B cell (primary cell): ENCODE measurements around the gene FIBCD1. TPM values are rescaled to one million over a fixed set of nuclear protein-coding genes. Genes with fewer than 3 reads are reported as not detected.

Experiments used
- ATAC-seq: fragments of 200-7000 bp; cut with Tn5 transposase; one replicate; pipeline ENCODE4 v1.10.0; 2021; ENCODE audit warnings: low read depth, mild to moderate bottlenecking, moderate number of reproducible peaks, moderate library complexity
- CTCF ChIA-PET: fragments of 350-600 bp; sonication (Branson Sonifier 250); formaldehyde crosslinking; loops from one replicate; lab custom pipeline; 2021; ENCODE audit warnings: antibody characterized with exemption, inconsistent platforms; lab: Charles Lee
- POLR2A ChIA-PET: fragments of 350-600 bp; sonication (Branson Sonifier 250); formaldehyde crosslinking; loops from one replicate; lab custom pipeline; 2021; ENCODE audit warnings: antibody characterized with exemption; lab: Charles Lee
- DNase-seq: peaks from one replicate; pipeline ENCODE4 v3.0.0; 2013
- H2AFZ ChIP-seq: 2 replicates; pipeline ENCODE4 v1.6.1; 2012; ENCODE audit warnings: mild to moderate bottlenecking, low read depth, low read length; ENCODE audit not compliant: insufficient read depth, poor library complexity, severe bottlenecking
- H3K27ac ChIP-seq, 2 donors: 1 replicate in 1 of 2; 2 replicates in 1 of 2; pipeline ENCODE4 v1.5.1; 2012 to 2013; ENCODE audit warnings: low read length in 2 of 2, mild to moderate bottlenecking in 2 of 2, moderate library complexity in 1 of 2
- H3K27me3 ChIP-seq, 4 experiments: fragments of 200-600 bp in 1 of 4; sonication (generic) in 1 of 4; replicated peaks in 1 of 4; 1 replicate in 2 of 4; 2 replicates in 2 of 4; pipeline versions ENCODE4 v1.6.1 to v1.7.0; 2013 to 2016; ENCODE audit warnings: low read length in 3 of 4, mild to moderate bottlenecking in 2 of 4, mixed read lengths in 1 of 4, moderate library complexity in 1 of 4; ENCODE audit not compliant: insufficient read depth in 4 of 4, control insufficient read depth in 3 of 4; ENCODE audit errors: control extremely low read depth in 1 of 4
- H3K36me3 ChIP-seq, 2 experiments: replicated peaks in 1 of 2; 1 replicate in 1 of 2; 2 replicates in 1 of 2; pipeline versions ENCODE4 v1.6.1 to v1.7.1; 2013; ENCODE audit warnings: low read length in 1 of 2; ENCODE audit not compliant: insufficient read depth in 2 of 2, control insufficient read depth in 1 of 2; ENCODE audit errors: control extremely low read depth in 1 of 2, extremely low read depth in 1 of 2
- H3K4me1 ChIP-seq, 2 donors: fragments of 200-600 bp in 1 of 2; sonication (generic) in 1 of 2; 1 replicate in 1 of 2; 2 replicates in 1 of 2; pipeline versions ENCODE4 v1.5.1 to v1.6.1; 2013 to 2017; ENCODE audit warnings: low read length in 2 of 2; ENCODE audit not compliant: control insufficient read depth in 2 of 2, insufficient read depth in 2 of 2
- H3K4me2 ChIP-seq: replicated peaks from 2 replicates; pipeline ENCODE3; 2012; ENCODE audit warnings: mild to moderate bottlenecking, low read depth, low read length; ENCODE audit not compliant: poor library complexity, severe bottlenecking
- H3K4me3 ChIP-seq, 5 experiments: fragments of 200-600 bp in 1 of 5; sonication (generic) in 1 of 5; 1 replicate in 3 of 5; 2 replicates in 2 of 5; pipeline versions ENCODE4 v1.5.1 to v1.7.0; 2011 to 2016; ENCODE audit warnings: low read length in 4 of 5, mild to moderate bottlenecking in 4 of 5, low read depth in 2 of 5, control low read depth in 1 of 5, moderate library complexity in 1 of 5; ENCODE audit not compliant: insufficient read depth in 1 of 5; ENCODE audit errors: control extremely low read depth in 1 of 5, extremely low read depth in 1 of 5
- H3K79me2 ChIP-seq: fragments of 200-600 bp; sonication (generic); one replicate; pipeline ENCODE4 v1.6.0; 2016; ENCODE audit warnings: low read length; ENCODE audit not compliant: control insufficient read depth, insufficient read depth
- H3K9ac ChIP-seq: fragments of 200-600 bp; sonication (generic); 2 replicates; pipeline ENCODE4 v1.6.1; 2017; ENCODE audit warnings: mild to moderate bottlenecking, low read length, moderate library complexity
- H3K9me3 ChIP-seq, 3 donors: one replicate each; pipeline versions ENCODE4 v1.6.1 to v1.7.1; 2013; ENCODE audit warnings: low read length in 2 of 3; ENCODE audit not compliant: control insufficient read depth in 2 of 3, insufficient read depth in 1 of 3; ENCODE audit errors: control extremely low read depth in 1 of 3
- H4K20me1 ChIP-seq: 2 replicates; pipeline ENCODE4 v1.6.0; 2012; ENCODE audit warnings: mild to moderate bottlenecking, low read length; ENCODE audit not compliant: insufficient read depth, control insufficient read depth, poor library complexity, severe bottlenecking
- H3K27ac Mint-ChIP-seq: one replicate; pipeline ENCODE4 v1.8.0; 2021; ENCODE audit warnings: mixed read lengths
- H3K27me3 Mint-ChIP-seq: one replicate; pipeline ENCODE4 v1.8.0; 2021; ENCODE audit warnings: mixed read lengths
- H3K4me1 Mint-ChIP-seq: one replicate; pipeline ENCODE4 v1.8.0; 2021; ENCODE audit warnings: mixed read lengths
- H3K4me3 Mint-ChIP-seq: one replicate; pipeline ENCODE4 v1.8.0; 2021; ENCODE audit warnings: mixed read lengths
- H3K9me3 Mint-ChIP-seq: one replicate; pipeline ENCODE4 v1.8.0; 2022; ENCODE audit warnings: mixed read lengths; ENCODE audit not compliant: insufficient read depth
- EZH2 ChIP-seq: IDR thresholded peaks from 2 replicates; pipeline ENCODE4 v1.6.1; 2012; ENCODE audit warnings: borderline replicate concordance, low read depth, mild to moderate bottlenecking, moderate library complexity, low read length; ENCODE audit not compliant: insufficient read depth, poor library complexity, severe bottlenecking
- WGBS: methylation state at CpG from one replicate; pipeline ENCODE4 v1.1.5; 2013; ENCODE audit warnings: missing lambda C conversion rate; ENCODE audit not compliant: insufficient coverage; 5-methylcytosine and 5-hydroxymethylcytosine counted together
- intact Hi-C: fragments of 100-400 bp; cut with micrococcal nuclease; formaldehyde crosslinking; loops from one replicate; pipeline ENCODE4 v1.10.0; 2022
- polyA plus RNA-seq: library from polyadenylated mRNA; depleted of rRNA; stranded (reverse); fragments of >200 nt; gene quantifications from 2 replicates; pipeline ENCODE4 v1.2.3, GENCODE V29; 2012
- total RNA-seq, 2 donors: library from RNA; stranded (reverse); fragments of 120-200 nt in 1 of 2; gene quantifications; 1 replicate in 1 of 2; 2 replicates in 1 of 2; pipeline versions ENCODE4 v1.2.3 to v1.2.4, GENCODE V29; 2013 to 2022
- TF ChIP-seq, protein P1 (sequence below): fragments of 200-600 bp; IDR thresholded peaks from one replicate; pipeline ENCODE4 v1.8.0; 2022; ENCODE audit warnings: antibody characterized with exemption, mild to moderate bottlenecking

FIBCD1 gene
- total and polyA plus RNA-seq, 2 donors (not counting 1 experiment from before 2014, with no cell fraction given): not detected

GRCh38 chr9:130904070-130905044, 34.7 kb downstream of the FIBCD1 start:
- POLR2A ChIA-PET: no interaction called here
- H3K9me3 Mint-ChIP-seq: no peaks in the 10 kb centered on the region
- no peaks in the 10 kb centered on the region for H3K4me1 ChIP-seq
- 91% methylated on average over 44 of the region's 48 CpGs for WGBS
- no peak overlapping the region for H3K4me3 ChIP-seq
- H3K27ac Mint-ChIP-seq: no peak overlapping the region
- H4K20me1 ChIP-seq: no peaks in the 10 kb centered on the region
- H3K27me3 Mint-ChIP-seq: peaks cover 5% of the 10 kb centered on the region
- no peaks in the 10 kb centered on the region for H3K4me1 Mint-ChIP-seq
- no peak for TF ChIP-seq EZH2
- TF ChIP-seq, protein P1, sequence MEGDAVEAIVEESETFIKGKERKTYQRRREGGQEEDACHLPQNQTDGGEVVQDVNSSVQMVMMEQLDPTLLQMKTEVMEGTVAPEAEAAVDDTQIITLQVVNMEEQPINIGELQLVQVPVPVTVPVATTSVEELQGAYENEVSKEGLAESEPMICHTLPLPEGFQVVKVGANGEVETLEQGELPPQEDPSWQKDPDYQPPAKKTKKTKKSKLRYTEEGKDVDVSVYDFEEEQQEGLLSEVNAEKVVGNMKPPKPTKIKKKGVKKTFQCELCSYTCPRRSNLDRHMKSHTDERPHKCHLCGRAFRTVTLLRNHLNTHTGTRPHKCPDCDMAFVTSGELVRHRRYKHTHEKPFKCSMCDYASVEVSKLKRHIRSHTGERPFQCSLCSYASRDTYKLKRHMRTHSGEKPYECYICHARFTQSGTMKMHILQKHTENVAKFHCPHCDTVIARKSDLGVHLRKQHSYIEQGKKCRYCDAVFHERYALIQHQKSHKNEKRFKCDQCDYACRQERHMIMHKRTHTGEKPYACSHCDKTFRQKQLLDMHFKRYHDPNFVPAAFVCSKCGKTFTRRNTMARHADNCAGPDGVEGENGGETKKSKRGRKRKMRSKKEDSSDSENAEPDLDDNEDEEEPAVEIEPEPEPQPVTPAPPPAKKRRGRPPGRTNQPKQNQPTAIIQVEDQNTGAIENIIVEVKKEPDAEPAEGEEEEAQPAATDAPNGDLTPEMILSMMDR: no peak
- intact Hi-C loops: no loop called here
- H3K4me2 ChIP-seq: no peak overlapping the region
- H3K36me3 ChIP-seq: no peaks in the 10 kb centered on the region
- ATAC-seq (no peak), DNase-seq (no peak)
- no peaks in the 10 kb centered on the region for H3K79me2 ChIP-seq
- CTCF ChIA-PET: interaction anchor here (1.2 kb wide), 1 partner anchor 203 kb away, joined by 3 read pairs; no protein-coding TSS in a partner anchor
- H3K4me3 Mint-ChIP-seq: no peak overlapping the region
- peaks cover 0 to 8% (median 0%) of the 10 kb centered on the region in 4 experiments for H3K27me3 ChIP-seq
- peaks cover 0 to 8% (median 0%) of the 10 kb centered on the region in 3 donors for H3K9me3 ChIP-seq
- no peak overlapping the region for H3K27ac ChIP-seq
- H2AFZ ChIP-seq: no peak overlapping the region
- no peak overlapping the region for H3K9ac ChIP-seq
